Esophagus squamous epithelium (tissue), 4 donors: Measurements from ENCODE around the gene TMEM176B.

ENCODE experiments used
- CTCF ChIP-seq, 6 experiments: fragments of 450-650 bp in 4 of 6; fragments of 200-600 bp in 2 of 6; sonication (generic) in 2 of 6; IDR thresholded peaks; one replicate each; pipeline ENCODE4 v1.5.1; 2016 to 2019; ENCODE audit warnings: antibody characterized with exemption in 6 of 6, mild to moderate bottlenecking in 4 of 6, moderate library complexity in 4 of 6
- POLR2A ChIP-seq, 4 donors: fragments of 450-650 bp; IDR thresholded peaks; one replicate each; pipeline ENCODE4 v1.6.1; 2017; ENCODE audit warnings: antibody characterized with exemption in 4 of 4, mild to moderate bottlenecking in 4 of 4, moderate library complexity in 3 of 4

- TF ChIP-seq CTCF (IDR thresholded peaks at IDR 0.05) = no peak
- TF ChIP-seq POLR2A (IDR thresholded peaks at IDR 0.05) = no peak
Measured at GRCh38 chr7:150745876-150746275, 54.3 kb downstream of the TMEM176B start.
